PC-9 (cell line): Measurements from ENCODE around the gene GYPA. TPM values are rescaled to one million over a fixed set of nuclear protein-coding genes. Genes with fewer than 3 reads are reported as not detected.
"Not testable (repeated sequence)": the region's sequence is repeated elsewhere in the genome, so short reads cannot be mapped to it uniquely, and the experiment has no call there.

Experiments used
- BruUV-seq: library from RNA; stranded (reverse); fragments of 400-500 nt; replicated peaks from 2 replicates; lab custom pipeline; 2021; lab: Mats Ljungman, UMichigan
- CTCF ChIA-PET: fragments of 300-600 bp; sonication (Branson Sonifier 250); formaldehyde crosslinking; loops from one replicate; lab custom pipeline; 2022; ENCODE audit warnings: antibody characterized with exemption; lab: Charles Lee
- POLR2A ChIA-PET: fragments of 300-600 bp; sonication (Branson Sonifier 250); formaldehyde crosslinking; loops from one replicate; lab custom pipeline; 2022; ENCODE audit warnings: antibody characterized with exemption; ENCODE audit not compliant: unreplicated experiment; lab: Charles Lee
- DNase-seq, 2 experiments: peaks; one replicate each; pipeline versions ENCODE4 v3.0.0 to v3.0.0-alpha.2; 2015 to 2022; ENCODE audit warnings: mixed read lengths in 1 of 2
- H2AFZ ChIP-seq: fragments of 200-600 bp; sonication (generic); 2 replicates; pipeline ENCODE4 v1.8.1; 2017; ENCODE audit warnings: antibody characterized with exemption
- H3F3A ChIP-seq: fragments of 200-600 bp; sonication (generic); 2 replicates; pipeline ENCODE4 v1.8.1; 2017; ENCODE audit warnings: antibody characterized with exemption, mild to moderate bottlenecking, low read depth; ENCODE audit not compliant: insufficient read depth
- H3K27ac ChIP-seq: fragments of 200-600 bp; sonication (generic); 2 replicates; pipeline ENCODE4 v1.6.1; 2016; ENCODE audit warnings: mixed run types
- H3K27me3 ChIP-seq: fragments of 200-600 bp; sonication (generic); 2 replicates; pipeline ENCODE4 v1.6.1; 2016; ENCODE audit warnings: low read depth, mixed run types; ENCODE audit not compliant: insufficient read depth
- H3K36me3 ChIP-seq: fragments of 200-600 bp; sonication (generic); 2 replicates; pipeline ENCODE4 v1.6.1; 2016; ENCODE audit warnings: low read depth, mixed run types
- H3K4me1 ChIP-seq: fragments of 200-600 bp; sonication (generic); replicated peaks from 2 replicates; pipeline ENCODE4 v1.6.1; 2016; ENCODE audit warnings: mixed run types; ENCODE audit not compliant: insufficient read depth
- H3K4me2 ChIP-seq: fragments of 200-600 bp; sonication (generic); 2 replicates; pipeline ENCODE4 v1.6.1; 2017; ENCODE audit warnings: mixed run types
- H3K4me3 ChIP-seq: fragments of 200-600 bp; sonication (generic); 2 replicates; pipeline ENCODE4 v1.6.1; 2016; ENCODE audit warnings: mixed run types
- H3K79me2 ChIP-seq: fragments of 200-600 bp; sonication (generic); 2 replicates; pipeline ENCODE4 v1.6.1; 2017; ENCODE audit warnings: low read depth, mixed run types
- H3K9me2 ChIP-seq: fragments of 200-600 bp; sonication (generic); 2 replicates; pipeline ENCODE4 v1.8.1; 2017; ENCODE audit warnings: mild to moderate bottlenecking; ENCODE audit not compliant: insufficient read depth
- H3K9me3 ChIP-seq: fragments of 200-600 bp; sonication (generic); 2 replicates; pipeline ENCODE4 v1.8.1; 2016; ENCODE audit warnings: low read depth; ENCODE audit not compliant: insufficient read depth
- H4K20me1 ChIP-seq: fragments of 200-600 bp; sonication (generic); 2 replicates; pipeline ENCODE4 v1.8.1; 2017; ENCODE audit not compliant: insufficient read depth
- CTCF ChIP-seq: fragments of 200-600 bp; sonication (generic); conservative IDR thresholded peaks from 2 replicates; pipeline ENCODE4 v1.6.1; 2017; ENCODE audit warnings: mixed run types, antibody characterized with exemption, mild to moderate bottlenecking, moderate library complexity
- EZH2 ChIP-seq: fragments of 200-600 bp; sonication (generic); IDR thresholded peaks from 2 replicates; pipeline ENCODE4 v1.8.0; 2017; ENCODE audit warnings: antibody characterized with exemption, low read depth
- intact Hi-C: fragments of 100-400 bp; cut with micrococcal nuclease; formaldehyde crosslinking; loops from one replicate; pipeline ENCODE4 v1.10.0; 2022; ENCODE audit not compliant: unreplicated experiment
- total RNA-seq: library from RNA; stranded (reverse); gene quantifications from 2 replicates; pipeline ENCODE4 v1.2.3, GENCODE V29; 2021

GYPA gene
- total RNA-seq, 1 experiment from 2014 or later, result not detected

DNA sequence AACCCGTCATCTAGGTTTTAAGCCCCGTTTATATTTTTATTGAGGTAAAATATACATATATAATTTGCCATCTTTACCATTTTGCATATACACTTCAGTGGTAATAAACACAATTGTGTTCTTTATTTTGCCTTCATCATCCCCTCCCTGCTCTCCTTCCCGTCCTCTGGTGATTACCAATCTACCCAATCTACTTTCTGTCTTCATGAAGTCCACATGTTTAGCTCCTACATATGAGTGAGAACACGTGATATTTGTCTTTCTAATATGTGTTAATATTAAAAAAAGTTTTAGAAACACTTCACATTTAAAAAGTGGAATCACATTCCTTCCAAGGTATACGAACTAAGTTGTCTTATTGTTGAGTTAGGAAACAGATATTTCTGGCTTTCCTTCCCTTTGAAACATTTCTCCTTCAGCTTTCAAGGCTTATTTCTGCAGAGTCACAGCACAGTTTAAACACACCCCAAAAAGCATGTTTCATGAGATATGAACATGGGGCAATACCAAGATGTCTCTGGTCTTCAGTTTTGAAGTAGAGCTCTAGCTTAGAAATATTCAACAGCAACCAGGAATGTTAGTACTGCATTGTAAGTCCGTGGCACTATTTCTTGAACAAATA is 35.9 kb downstream of the GYPA start:
- intact Hi-C loops, result no loop called here
- ChIA-PET POLR2A (no interaction called here), CTCF (no interaction called here)
- Histone ChIP-seq H3K27ac (no peak overlapping the region), H3K4me3 (no peak overlapping the region), H4K20me1 (no peaks in the 10 kb centered on the region), H2AFZ (no peak overlapping the region), H3K79me2 (no peaks in the 10 kb centered on the region), H3F3A (no peaks in the 10 kb centered on the region), H3K9me3 (no peaks in the 10 kb centered on the region), H3K36me3 (no peaks in the 10 kb centered on the region), H3K4me1 (no peaks in the 10 kb centered on the region), H3K27me3 (no peaks in the 10 kb centered on the region), H3K9me2 (no peaks in the 10 kb centered on the region), H3K4me2 (no peak overlapping the region)
- DNase-seq, result no peak
- TF ChIP-seq EZH2 (no peak), CTCF (no peak)
- BruUV-seq, result no TSS peak

- H3K79me2 ChIP-seq, H3K9me2 ChIP-seq, H3K27me3 ChIP-seq, POLR2A ChIA-PET, intact Hi-C loops, H2AFZ ChIP-seq, BruUV-seq, H3K36me3 ChIP-seq, H3K4me2 ChIP-seq, H3K4me3 ChIP-seq, CTCF ChIA-PET, H4K20me1 ChIP-seq, DNase-seq, H3K27ac ChIP-seq, H3K9me3 ChIP-seq, H3K4me1 ChIP-seq, H3F3A ChIP-seq: not testable (repeated sequence)
Observed at GRCh38 chr4:144097776-144098175, 42.7 kb downstream of the GYPA start.

GRCh38 chr4:144093995-144094394 is 46.5 kb downstream of the GYPA start:
- H4K20me1 ChIP-seq, H2AFZ ChIP-seq, H3K9me2 ChIP-seq, POLR2A ChIA-PET, H3K4me3 ChIP-seq, H3K79me2 ChIP-seq, intact Hi-C loops, H3K9me3 ChIP-seq, H3K27ac ChIP-seq, BruUV-seq, H3F3A ChIP-seq, H3K4me1 ChIP-seq, H3K36me3 ChIP-seq, DNase-seq, H3K27me3 ChIP-seq, CTCF ChIA-PET, H3K4me2 ChIP-seq: not testable (repeated sequence)

DNA sequence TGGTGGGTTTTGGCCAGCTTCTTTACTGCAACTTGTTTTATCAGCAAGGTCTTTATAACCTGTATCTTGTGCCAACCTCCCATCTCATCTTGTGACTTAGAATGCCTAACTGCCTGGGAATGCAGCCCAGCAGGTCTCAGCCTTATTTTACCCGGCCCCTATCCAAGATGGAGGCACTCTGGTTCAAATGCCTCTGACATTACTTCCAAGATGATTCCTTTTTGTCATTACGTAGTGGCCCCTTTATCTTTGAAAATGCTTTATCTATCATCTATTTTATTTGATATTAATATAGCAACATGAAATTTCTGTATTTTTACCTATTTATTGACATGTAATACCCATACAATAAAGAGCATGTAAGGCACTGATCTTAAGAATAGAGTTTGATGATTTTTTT is 49.3 kb downstream of the GYPA start:
- H2AFZ ChIP-seq, H3K27me3 ChIP-seq, POLR2A ChIA-PET, H3F3A ChIP-seq, H3K9me2 ChIP-seq, CTCF ChIA-PET, H4K20me1 ChIP-seq, H3K4me1 ChIP-seq, DNase-seq, H3K36me3 ChIP-seq, H3K4me2 ChIP-seq, H3K4me3 ChIP-seq, intact Hi-C loops, H3K27ac ChIP-seq, BruUV-seq, H3K9me3 ChIP-seq, H3K79me2 ChIP-seq: not testable (repeated sequence)
